HG03565 (cell line): ENCODE results near the gene RNF150.
"Not testable (repeated sequence)": the region's sequence is repeated elsewhere in the genome, so short reads cannot be mapped to it uniquely, and the experiment has no call there.

Experiments used
- ATAC-seq: cut with Tn5 transposase; IDR thresholded peaks from one replicate; pipeline ENCODE4 v1.9.1; 2021; ENCODE audit warnings: mild to moderate bottlenecking, moderate library complexity; ENCODE audit not compliant: unreplicated experiment

RNF150 gene

DNA sequence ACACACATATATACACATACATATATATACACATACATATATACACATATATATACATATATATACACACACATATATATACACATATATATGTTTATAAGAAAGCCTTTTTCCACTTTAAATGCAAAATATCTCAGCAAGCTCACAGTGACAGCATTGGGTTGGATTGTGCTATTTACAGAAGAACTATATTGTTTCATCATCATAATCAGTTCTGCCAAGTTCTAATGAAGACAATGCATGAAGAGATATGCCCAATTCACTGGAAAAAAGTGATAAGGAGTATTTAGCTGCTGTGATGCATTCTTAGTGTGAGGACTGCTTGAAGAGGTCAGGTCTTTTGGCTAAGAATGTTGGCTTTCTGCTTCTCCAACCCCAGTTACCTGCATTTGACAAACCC is 54.4 kb downstream of the RNF150 start:
- no peak for ATAC-seq

DNA sequence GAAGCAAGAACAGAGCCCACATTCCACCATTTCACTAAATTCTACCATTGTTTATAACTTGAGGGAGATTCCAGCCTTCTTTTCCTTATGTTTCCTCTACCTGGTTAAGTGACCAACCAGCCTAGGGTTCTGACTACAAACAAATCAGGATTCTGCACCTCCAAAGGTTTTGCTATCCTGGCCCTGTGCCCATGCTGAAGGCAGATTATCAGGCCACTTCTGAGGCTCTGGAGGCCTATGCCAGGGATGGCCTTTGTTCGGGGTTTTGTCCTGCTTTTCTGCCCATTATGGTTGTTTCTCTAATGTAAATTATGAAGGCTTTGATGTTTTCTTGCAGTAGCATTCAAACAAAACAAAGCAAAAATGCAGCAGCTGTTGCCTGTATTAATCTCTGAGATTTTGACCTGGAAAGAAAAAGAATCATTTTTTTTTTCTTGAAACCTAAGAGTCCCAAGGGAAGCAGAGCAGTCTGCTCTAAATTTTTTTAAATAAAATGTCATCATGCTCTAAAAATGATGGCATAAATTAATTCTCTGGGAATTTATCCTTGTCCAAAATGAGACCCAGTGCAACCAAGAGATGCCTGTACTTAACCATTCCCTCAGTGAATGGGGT is 55.6 kb downstream of the RNF150 start:
- no peak for ATAC-seq

DNA sequence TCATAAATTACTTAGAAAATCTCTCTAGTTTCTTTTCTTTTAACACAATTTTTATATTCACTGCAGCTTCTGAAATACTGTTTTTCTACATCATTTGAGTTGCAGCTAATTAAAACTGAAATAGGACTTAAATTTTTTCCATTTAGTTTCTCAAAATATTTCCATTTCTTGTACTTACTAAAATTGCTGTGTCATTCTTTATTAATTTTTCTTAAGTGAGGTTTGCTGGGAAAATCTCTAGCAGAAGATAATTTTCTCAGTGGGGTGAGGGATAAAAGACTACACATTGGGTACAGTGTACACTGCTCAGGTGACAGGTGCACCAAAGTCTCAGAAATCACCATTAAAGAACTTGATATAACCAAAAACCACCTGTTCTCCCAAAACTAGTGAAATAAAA is 57.7 kb downstream of the RNF150 start:
- ATAC-seq, result no peak

DNA sequence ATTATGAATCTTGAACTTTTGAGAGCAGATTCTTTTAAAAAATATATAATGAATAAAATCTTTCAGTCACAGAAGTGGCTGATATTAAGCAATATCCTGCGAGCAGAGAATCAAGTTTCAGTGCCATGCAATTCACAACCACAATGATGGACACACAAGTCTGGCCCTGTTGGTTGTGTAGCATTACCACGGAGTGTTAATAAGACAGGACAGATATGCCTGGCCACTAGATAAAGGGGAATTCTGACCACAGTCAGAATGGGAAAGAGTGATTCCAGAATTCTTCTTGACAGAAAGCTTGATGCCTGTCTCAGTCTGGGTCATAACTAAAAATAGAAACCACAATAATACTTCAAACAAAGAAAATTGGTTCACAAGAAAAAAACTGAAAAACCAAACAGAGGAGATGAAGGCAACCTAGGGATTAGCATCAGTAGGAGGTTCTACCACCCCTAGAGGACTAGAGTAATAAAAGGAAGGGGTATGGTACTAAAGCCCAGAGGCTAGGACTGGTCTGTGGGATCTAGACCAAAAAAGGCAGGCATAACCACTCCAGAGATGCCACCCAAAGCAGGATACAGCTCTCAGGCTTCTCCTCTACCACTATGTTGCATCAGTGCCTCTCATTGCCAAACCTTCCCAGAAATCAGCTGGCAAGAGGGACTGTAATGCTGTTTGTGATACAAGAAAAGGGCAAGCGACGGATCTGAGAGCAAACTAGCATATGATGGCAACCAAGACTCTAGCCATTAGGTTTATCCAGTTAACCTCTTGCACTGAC is 59.0 kb downstream of the RNF150 start:
- ATAC-seq, result no peak

DNA sequence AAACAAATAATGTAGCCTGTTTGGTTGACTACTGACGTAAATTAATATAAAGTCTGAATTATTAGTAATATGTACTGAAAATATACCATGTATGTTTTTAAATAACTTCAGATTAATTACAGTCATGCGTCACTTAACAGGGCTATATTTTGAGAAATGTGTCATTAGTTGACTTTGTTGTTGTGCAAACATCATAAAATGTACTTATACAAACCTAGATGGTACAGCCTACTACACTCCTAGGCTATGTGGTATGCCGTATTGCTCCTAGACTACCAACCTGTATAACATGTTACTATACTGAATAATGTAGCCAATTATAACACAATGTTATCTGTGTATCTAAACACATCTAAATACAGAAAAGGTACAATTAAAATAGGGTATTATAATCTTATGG is 66.6 kb downstream of the RNF150 start:
- no peak for ATAC-seq

DNA sequence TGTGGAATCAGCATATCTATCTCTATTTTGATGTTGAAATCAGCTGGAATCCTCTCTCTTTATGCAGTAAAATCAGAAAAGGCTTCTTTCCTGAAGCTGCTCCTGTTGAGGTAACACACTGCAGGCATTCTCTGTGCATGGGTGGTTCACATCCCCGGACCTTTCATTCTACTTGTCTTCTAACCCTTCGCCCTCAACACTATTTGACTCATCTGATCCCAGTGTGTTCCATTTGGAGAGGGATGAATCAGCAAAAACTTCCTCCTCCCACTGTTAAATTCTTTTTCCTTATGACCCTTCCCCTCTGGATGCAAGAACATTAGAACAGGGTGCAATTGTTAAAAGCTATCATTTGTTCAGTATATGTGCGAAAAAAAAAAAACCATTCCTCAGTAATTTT is 67.4 kb downstream of the RNF150 start:
- no peak for ATAC-seq

DNA sequence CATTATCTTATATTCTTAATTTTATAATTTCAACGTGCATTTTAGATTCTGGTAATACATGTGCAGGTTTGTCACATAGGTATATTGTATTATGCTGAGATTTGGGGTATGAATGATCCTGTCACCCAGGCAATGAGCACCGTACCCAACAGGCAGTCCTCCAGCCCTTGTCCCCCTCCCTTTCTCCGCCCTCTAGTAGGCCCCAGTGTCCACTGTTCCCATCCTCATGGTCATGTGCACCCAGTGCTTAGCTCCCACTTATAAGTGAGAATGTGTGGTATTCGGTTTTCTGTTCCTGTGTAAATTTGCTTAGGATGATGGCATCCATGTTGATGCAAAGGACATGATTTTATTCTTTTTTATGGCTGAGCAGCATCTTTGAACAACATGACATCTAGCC is 70.6 kb downstream of the RNF150 start:
- ATAC-seq, result no peak

DNA sequence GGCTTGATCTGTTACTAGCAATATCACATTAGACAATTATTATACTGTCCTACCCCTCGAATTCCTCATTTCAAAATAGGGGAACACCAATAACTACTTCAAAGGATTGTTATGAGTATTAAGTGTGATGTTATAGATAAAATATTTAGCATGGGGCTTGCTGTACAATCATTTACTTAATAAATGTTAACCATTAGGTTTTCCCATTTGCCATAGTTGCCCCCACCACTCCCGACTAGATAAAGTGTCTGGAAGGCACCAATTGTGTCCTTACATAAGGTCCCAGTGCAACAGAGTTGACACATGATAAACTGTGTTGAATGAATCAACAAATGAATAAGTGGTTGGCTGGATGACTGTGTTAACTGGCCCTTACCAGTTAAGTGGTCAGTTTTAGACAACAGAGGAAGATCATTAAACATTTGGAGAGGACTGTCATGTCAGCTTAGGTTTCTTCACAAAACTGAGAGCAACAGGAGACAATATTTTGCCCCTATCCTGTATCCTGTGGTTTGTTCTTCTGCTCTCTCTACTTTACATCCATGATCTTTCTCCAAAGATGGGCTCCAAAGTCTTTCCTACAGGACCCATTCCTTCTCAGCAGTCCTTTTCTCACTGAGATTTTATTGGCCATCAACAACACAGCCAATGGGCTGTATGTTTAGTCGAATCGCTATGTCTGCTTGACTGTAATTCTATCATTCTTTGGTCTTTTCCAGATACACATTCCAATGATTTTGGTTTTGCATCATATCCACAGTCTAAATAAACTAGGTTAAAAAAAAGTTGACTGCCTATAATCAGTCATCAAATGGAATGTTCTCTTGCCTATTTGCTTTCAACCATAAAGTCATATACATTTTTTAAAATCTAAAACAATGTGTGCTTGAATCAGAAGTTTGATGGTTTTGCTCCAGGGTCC is 74.4 kb downstream of the RNF150 start:
- no peak for ATAC-seq

DNA sequence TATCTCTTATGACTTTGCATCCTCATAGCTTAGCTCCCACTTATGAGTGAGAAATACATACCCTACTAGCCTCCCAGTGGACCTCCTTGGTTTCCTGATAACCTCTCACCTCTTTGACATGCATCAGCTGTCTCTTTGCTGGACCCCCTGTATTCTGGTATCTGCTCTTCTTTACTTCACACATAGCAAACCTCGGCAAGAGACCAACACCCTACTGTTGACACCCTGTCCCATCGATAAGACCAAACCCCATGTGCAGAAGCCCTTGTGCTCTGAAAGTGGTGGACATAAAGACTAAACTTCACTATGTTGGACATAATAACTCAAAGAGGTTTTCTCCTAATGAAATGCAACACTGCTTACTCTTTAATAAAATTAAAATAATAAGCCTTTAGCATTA is 75.7 kb downstream of the RNF150 start:
- no peak for ATAC-seq

DNA sequence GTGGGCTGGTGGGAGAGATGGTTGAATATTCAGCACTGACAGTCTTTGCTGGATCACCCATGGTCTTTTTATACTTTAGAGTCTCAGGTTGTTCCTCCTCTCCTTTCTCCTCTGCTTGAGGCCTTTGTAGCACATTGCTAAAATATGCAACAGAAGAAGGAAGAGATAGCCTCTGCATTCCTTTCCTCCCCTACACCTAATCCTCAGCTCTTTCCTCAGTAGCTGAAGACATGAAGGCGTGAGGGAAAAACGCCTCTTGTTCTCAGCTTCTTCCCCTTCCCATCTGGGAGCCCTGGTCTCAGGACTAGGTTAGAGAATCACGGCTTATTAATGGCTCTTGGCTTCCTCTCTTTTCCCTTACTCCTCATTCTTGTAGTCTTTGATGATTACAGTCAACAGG is 76.8 kb downstream of the RNF150 start:
- ATAC-seq, result no peak

DNA sequence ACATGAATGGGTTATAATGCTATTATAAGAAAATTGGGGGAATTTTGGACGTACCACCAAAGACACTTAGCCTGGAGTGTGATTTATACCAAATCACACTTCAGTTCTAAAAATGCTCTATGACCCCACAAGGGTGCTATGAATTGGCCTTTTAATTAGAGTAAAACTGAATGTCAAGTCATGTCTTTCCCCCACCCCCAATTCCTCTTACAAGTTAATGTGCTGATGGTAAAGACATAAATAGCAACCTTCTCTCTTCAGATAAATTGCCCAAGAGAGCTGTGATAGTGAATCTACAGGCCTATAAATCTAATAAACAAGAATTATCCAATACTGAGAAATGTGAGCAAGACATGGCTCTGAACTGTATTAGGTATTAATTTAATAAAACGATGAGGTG is 78.8 kb downstream of the RNF150 start:
- no peak for ATAC-seq

DNA sequence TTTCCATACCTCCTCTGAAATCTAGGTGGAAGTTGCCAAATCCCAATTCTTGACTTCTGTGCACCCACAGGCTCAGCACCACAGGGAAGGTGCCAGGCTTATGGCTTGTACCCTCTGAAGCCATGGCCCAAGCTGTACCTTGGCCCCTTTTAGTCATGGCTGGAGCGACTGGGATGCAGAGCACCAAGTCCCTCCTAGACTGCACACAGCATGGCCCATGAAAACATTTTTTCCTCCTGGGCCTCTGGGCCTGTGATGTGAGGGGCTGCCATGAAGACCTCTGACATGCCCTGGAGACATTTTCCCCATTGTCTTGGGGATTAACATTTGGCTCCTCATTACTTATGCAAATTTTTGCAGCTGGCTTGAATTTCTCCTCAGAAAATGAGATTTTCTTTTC is 82.3 kb downstream of the RNF150 start:
- ATAC-seq, result not testable (repeated sequence)

DNA sequence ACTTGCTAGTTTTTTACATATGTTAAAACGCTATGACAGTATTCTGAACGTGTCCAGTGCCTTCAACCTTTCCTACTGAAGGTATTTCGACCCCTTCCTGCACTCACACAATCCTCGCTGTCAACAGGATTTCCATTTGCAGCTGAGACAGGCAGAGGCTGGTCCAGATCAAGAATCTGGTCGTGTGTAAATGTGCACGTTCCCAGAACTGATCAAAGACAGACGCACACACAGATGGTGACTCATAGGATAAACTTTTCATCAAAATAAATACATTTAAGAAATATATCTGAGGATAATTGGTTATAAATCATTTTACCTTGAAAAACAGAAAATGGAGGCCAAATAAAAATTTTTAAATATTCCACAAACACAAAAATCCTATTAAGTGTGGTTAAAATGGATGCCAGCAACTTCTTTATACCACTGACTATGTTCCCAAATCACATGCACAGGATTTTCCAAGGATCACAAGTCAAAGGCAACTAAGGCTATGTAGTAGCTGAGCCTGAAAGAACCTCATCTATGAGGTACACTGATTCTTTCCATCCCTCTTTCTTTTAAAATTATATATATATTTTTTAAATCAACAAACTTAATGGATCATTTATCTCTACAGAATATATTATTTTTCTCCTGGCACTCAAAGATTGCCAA is 85.9 kb downstream of the RNF150 start:
- ATAC-seq, result no peak

DNA sequence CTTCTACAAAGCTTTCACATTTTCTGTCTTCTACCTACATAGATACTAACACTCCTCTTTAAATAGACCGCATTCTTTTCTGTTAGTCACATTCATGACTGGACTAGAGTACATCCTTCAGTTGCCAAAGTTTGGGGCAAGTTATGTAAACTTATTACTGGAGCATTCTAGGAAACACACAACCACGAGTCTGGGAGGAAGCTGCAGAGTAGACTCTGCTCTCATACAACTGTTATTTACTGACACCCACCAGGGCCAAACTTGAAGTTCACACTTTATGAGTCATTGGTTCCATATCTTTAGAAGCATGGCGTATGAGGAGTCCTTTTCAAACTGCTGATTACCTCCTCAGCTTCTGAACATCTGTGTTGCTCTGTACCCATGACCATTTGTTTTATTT is 87.0 kb downstream of the RNF150 start:
- ATAC-seq, result no peak

DNA sequence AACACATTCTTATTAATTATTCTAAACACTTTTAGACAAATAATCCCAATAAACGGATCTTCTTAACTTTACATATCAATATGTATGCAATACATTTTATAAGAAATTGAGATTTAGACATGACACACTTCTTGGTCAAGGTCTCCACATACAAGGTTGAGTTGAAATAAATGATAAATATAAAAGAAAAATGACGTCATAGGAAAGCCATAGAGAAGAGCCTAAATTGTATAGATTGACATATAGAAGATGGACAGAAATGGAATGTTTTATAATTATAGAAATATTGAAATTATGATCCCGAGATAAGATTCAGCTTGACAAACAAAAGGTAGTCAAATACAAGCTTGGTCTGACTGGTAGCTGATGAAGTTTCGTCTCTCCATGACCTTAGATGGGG is 87.4 kb downstream of the RNF150 start:
- no peak for ATAC-seq

DNA sequence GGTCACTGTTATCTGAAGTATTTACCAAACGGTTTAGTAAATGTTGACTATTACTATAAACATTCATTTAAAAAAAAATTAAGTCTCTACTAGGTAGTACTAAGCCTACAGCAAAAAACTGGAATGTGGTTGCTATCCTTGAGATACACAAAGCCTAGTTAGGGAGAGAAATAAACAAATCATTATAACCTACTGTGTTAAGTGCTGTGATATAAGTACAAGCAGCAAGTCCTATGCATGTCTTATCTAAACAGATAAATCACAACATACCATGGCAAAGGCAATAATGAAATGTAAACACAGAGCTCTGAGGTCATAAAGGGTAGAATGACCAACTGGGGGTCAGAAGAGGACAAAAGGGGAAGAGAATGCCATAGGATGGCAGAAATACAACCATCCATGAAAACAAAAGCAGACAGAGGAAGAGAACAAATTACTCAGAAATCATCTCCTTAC is 92.2 kb downstream of the RNF150 start:
- ATAC-seq, result no peak

DNA sequence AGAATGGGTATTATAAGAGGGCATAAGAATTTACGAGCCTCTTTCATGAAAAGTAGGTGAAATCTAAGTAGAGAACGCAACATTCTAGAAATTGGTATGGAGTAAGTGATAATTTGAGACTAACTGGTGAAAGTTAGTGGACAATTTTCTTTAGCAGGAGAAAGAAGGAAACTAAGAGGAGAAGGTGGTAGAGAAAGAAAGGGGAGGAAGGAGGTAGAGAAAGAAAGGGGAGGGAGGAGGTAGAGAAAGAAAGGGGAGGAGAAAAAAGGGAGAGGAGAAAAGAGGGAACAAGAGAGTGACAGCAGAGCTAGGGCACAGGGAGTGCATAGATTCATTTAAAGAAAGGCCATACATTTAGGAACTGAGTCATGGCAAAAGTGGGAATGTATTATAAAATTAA is 94.1 kb downstream of the RNF150 start:
- no peak for ATAC-seq

DNA sequence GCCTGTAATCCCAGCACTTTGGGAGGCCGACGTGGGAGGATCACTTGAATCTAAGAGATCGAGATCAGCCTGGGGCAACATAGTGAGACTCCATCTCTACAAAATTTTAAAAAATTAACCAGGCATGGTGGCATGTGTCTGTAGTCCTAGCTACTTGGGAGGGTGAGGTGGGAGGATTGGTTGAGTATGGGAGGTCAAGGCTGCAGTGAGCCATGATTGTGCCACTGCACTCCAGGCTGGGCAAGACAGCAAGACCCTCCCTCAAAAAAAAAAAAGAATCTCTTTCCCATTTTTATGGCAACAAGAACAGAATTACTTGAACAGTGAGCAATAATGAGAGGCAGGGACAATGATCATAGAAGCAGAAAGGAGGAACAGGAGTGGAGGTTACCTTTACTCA is 94.8 kb downstream of the RNF150 start:
- ATAC-seq, result no peak

DNA sequence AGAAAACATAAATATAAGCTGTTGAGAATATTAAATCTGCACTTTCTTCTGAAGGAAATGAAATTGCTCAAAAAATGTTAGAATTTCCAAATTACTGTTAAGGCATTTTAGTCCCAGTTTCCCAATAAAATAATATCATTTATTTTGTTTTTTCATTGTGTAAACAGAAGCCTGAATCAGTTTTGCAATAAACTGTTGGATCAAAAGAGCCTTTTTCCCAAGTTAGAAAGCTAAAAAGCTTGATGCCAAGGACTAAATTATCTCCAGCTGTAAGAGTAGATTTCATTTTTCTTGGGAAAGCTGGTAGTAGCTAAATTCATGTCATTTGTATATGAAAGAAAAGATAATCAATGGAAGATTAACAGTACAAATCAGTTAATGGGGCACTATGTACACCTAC is 95.8 kb downstream of the RNF150 start:
- no peak for ATAC-seq

DNA sequence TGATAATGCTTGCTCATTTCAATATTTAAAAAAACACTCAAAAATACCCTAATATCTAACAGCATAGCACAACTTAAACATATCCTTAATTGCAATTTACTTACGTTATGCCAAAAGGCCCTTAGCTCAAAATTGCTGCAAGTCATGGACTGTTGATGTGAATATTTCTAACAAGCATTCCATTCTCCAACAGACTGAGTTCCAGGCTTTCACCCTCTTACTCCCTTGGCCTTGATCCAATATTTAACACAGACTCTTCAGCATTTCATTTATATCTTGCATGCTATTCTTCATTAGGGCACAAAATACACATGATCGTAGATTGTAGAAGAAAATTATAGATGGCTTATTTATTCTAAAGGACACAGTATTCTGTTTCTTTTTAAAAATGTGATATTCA is 96.5 kb downstream of the RNF150 start:
- no peak for ATAC-seq

DNA sequence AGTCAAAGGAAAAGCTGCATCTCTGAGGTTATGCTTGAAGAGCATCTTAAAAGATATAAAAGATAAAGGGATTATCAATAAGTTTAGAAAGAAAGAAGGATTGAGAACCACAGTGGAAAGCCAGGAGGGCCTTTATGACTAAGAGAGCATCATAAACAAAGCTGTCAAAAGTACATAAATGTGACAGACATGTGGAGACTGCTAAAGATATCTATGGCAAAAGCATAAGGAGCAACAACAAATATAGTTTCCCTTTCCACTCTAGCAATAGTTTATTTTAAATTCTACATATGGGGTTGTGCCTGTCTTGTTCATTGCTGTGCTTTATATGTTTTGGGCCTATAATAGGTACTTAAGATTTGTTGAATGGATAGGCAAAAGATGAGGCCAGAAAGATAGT is 97.3 kb downstream of the RNF150 start:
- no peak for ATAC-seq
